NCI-H2171 treated with DMSO at 0.1 percent for 48 hours (cell line): ENCODE measurements around the gene DLGAP4.

ENCODE experiments used
- DNase-seq: peaks from one replicate; lab custom pipeline; 2025; lab: John Stamatoyannopoulos, UW

Gene DLGAP4

DNA sequence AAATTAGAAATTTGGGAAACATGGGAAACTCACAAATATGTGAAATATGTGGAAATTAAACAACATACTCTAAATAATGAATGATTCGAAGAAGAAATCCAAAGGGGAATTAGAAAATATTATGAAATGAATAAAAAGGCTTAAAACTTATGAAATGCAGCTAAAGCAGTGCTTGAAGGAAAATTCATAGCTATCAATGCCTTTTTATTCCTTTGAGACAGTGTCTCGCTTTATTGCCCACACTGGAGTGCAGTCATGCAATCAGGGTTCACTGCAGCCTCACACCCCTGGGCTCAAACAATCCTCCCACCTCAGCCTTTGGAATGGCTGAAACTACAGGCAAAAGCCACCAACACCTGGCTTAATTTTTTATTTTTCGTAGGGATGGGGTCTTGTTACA, 259.4 kb downstream of the DLGAP4 start:
- DNase-seq, result no peak

DNA sequence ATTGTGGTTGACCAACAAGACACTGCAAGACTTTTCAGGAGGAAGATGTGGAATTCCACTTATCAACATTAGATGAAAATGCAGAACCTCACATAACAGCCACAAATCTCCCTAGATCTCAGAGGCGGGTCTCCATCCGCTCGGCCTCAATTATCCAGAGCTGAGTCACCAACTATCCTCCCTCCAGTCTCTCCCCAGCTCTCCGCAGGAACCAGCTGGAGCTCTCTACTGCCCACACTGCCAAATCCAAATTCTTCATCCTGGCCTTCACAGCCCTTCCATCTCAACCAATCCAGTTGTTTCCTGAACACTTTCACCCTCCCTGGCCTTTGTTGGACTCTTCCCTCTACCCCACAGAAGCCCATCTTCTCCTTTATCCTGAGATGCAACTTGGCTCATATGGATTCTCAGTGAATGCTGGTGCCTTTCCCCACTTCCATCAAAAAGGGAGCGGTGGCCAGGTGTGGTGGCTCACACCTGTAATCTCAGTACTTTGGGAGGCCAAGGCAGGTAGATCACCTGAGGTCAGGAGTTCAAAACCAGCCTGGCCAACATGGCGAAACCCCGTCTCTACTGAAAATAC, 263.8 kb downstream of the DLGAP4 start:
- DNase-seq, result no peak

DNA sequence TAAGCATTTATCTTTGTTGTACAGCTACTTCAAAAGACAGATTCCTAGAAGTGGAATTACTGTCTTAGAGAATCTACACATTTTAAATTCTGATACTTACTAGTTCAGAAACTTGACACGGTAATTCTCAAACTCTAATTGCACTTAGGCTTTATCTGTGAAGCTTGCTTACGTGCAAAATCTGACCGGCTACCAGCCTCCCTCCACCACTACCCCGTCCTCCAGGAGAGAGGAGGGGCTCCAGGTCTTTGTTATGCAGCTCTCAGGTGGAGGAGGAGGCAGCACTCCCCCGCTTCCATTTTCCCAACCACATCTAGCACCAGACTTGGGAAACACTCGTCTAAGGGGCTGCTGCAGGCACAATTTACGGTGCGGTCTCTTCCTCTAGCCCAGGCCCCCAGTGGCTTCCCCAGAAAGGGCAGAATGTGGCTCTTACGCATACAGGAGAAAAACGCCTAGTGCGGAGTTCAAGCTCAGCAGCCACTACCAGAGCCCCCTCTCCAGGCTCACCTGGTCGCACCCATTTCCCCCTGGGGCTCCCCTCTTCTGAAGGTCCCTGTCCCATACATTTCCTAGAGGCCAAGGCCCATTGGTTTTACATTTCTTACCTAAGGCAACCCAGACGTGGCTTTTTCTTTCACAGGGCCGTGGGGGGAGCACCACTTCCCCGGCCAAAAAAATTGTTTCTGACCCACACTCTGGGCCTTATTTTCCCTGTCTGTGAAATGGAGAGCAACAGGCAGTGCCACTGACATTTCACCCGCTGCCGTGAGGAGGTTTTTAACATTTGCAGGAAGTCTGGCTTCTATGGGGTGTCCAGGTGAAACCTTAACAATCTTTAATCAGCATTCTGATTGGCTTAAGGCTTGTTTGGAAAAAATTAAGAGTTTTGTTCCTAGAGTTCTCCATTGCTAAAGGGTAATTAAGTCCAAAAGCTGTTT, 265.7 kb downstream of the DLGAP4 start:
- no peak for DNase-seq

DNA sequence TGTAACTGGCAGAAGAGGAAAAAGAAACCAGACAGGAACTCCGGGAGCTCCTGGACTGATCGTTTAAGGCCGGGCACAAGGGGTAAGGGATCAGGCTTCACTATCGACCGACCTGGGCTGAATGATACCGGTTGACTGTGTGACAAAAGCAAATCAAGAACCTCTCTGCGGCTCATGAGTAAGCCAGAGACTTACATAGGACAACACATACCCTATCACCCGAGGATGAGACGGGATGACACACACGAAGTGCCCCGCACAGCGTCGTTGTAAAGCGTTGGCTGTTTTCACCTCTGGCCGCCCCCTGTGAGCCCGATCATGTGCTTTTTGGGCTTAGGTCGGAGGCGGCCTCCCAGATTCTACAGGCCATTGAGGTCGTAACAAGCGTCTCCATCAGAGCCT, 266.6 kb downstream of the DLGAP4 start:
- DNase-seq, result no peak

DNA sequence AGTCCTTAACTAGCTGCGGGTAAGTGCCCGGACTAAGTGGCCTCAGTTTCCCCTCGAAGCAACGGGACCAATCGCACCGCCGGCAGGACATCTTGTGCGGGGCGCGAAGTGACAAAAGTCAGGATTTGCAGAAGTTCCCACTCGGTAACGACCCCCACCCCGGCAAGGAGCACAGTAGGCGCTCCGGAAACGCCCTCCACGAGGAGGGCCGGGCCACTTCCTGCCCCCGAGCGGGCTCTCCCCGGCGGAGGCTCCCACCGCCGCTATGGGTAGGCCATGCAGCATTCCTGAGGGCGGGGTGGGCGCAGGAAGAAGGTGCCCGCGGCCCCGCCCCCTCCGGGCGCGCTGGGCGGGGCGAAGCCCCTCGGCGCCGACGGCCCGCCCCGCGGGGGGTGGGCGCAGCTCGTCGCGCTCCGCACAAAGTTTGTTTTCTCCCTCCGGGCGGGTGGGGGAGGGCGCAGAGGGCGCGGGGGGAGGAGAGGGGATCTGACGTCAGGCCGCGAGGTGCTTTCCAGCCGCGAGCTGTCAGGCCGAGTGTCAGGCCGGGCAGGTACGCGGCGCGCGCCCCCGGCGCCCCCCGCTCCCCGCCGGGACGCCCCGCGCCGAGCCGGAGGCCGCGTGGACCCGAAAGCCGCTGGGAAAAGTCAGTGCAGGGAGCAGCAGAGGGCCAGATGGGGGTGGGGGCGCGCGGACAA, 267.1 kb downstream of the DLGAP4 start, which contains the start of gene TGIF2:
Gene TGIF2, plus strand, starts transcription at position 495 of the 695 bp plus-strand sequence. CDS start 5,178 bp downstream, outside the sequence.
- peak; percentile 73 for DNase-seq

DNA sequence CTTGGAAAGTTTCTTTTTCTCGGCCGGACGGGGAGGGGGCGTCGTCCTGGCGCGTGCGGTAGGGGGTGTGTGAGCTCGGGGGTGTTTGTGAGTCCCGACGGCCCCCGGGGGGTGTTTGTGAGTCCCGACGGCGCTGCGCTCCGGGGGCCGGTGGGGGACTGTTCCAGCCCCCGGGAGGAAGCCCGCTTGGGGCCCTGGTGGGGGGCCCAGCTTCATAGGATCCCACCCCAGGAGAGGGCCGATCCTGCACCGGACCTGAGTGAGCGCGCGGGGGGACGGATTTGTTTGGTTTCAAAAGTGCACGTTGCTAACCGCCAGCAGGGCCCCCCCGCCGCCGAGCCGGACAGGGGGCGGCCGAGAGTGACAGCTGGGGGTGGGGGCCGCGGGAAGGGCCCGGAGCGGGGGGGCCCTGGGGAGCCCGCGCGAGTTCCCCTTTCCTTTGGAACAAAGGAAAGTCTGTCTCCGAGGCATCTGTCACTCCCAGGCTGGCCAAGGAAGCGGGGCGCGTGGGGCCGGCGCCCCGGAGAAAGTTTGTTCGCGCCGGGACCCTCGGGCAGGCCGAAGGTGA, 267.7 kb downstream of the DLGAP4 start:
- peak; percentile 42 for DNase-seq

DNA sequence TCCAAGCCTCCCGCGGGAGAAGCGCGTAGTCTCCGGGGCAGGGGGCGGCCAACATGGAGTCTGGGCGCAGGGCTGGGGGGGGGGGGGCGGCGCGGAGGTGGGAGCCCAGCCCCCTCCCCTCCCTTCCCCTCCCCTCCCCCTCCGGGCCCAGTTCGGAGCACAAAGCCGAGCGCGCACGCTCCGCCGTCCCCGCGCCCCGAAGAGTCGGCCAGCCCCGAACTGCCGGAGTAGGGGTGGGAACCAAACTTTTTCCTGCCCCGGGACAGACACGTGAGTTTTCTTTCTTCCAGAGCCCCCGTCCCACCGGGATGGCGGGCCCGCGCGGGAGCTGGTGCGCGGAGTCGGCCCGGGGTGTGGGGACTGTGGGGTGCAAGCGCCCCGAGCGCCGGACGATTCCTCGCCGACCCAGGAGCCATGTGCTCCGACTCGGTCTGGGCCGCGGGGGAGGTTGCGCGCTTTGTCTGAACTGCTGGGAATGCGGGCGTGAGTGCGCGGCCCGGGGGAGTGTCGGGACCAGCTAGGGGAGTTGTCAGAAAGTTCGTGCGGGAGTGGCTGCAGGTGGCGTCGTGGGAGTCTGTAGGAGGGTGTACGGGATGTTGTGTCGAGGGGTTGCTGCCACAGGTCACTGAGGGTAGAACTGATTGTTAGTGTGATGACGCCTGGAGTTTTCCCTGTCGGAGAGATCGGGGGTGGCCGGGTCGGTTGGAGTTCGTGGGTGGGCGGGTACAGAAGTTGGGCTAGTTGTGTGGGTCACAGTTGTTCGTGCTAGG, 268.4 kb downstream of the DLGAP4 start:
- DNase-seq, result peak; percentile 72

DNA sequence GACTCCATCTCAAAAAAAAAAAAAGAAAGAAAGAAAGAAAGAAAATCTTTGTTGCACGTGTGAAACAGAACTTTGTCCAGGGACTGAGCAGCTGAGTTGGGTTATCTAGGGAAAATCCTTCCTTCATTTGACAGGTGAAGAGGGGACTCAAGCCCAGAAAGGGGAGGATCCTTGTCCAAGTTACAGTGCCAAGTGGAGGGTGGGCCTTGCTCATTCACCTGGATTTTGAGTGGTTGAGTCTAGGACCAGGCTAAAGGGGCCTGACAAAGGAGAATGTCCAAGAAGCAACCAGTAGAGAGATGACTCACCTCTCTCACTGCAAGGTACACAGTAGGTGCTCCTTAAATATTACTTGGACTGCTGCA, 269.9 kb downstream of the DLGAP4 start:
- DNase-seq, result no peak
